ENCODE results near the gene USP53. TPM values are rescaled to one million over a fixed set of nuclear protein-coding genes. Genes with fewer than 3 reads are reported as not detected.

Gene USP53
- 16.4 and 39.6 TPM in 2 replicates for total RNA-seq

GRCh38 chr4:119212234-119212963, at the start of gene USP53:
Gene USP53, plus strand, starts transcription at chr4:119212713. Its CDS starts 27,047 bp downstream, at chr4:119239760.

GRCh38 chr4:119321921-119322687, 109.6 kb downstream of the USP53 start, which contains the start of gene FABP2:
Gene FABP2, minus strand, starts transcription at chr4:119322138. Its CDS starts 36 bp downstream, at chr4:119322102.

Other genes with a start within 250 kb of the USP53 start
- 0.08 TPM in 1 of 2 replicates, not detected in the other for gene MYOZ2, start 76.9 kb upstream of the USP53 start, total RNA-seq
- gene FABP2, start 109.4 kb downstream of the USP53 start, total RNA-seq = not detected in 2 replicates

Data from epithelial cell of alveolus of lung (primary cell).